ENCODE results near the gene SFMBT1. TPM values are rescaled to one million over a fixed set of nuclear protein-coding genes. Genes with fewer than 3 reads are reported as not detected.

The SFMBT1 gene
- total and polyA plus RNA-seq, 2 of the 4 experiments (the other 2 are of a cell fraction): 1.0 to 1.8 TPM

DNA sequence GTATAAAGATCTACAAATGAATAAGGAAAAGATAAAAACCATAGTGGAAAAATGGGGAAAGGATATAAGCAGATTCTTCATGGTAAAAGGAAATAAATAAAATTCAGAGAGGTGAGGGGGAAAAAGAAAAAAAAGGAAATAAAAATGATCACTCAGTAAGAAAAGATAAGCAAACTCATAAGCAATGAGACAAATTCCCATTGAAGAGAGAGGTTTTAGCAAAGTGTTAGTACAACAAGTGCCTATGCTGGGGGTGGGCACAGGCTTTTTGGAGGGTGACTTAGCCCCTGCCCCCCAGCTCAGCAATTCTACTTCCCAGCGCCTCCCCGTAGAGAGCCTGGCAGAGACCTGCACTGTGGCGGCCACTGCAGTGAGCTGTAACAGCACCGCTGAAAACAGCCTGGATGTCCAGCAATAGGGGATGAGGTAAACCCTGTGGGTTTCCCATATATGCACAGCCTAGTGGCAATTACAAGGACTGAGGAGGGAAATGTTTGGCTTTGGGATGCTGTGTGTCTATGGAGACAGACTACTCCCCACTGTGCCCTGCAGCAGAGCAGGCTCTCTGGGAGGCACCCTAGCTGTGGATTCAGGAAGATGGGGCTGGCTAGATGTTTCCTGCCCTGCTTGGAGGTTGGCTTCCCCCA lies 23.7 kb upstream of the SFMBT1 start:
- dilution Hi-C loops (cut with HindIII; ENCODE audit: low sequenced_read_pairs, unreplicated experiment) (no loop called here), intact Hi-C loops (cut with micrococcal nuclease) (no loop called here)

More for the DNA sequence above, 23.7 kb upstream of the SFMBT1 start:
- no peak overlapping the region for H2BK15ac ChIP-seq (ENCODE audit: low read depth, low read length)
- no peak overlapping the region for H3K4me2 ChIP-seq (ENCODE audit: low read depth, low read length)
- H2BK120ac ChIP-seq (ENCODE audit: low read depth, low read length): no peak overlapping the region
- no peak overlapping the region for H3K56ac ChIP-seq (ENCODE audit: extremely low read depth, insufficient read depth, low read length)
- WGBS, 2 experiments (ENCODE audit: extremely low coverage in 2 of 2, insufficient read length in 1 of 2): no CpG with 5 or more reads among the region's 4 CpGs
- BruUV-seq (replicated peaks): no TSS peak
- H4K91ac ChIP-seq (ENCODE audit: insufficient read depth, low read depth, low read length): no peak overlapping the region
- H3K14ac ChIP-seq (replicated peaks; ENCODE audit: low read depth, low read length): no peak overlapping the region
- H2BK5ac ChIP-seq (ENCODE audit: low read depth, low read length, poor library complexity, severe bottlenecking): no peak overlapping the region
- H3K27me3 ChIP-seq (ENCODE audit: control insufficient read depth, insufficient read depth, low read length): peaks cover 4% of the 10 kb centered on the region
- in situ Hi-C loops (cut with MboI; ENCODE audit: low sequenced_read_pairs): loop anchor here (10.0 kb wide), 1 partner anchor 325 kb away; no protein-coding TSS in a partner anchor
- no peak overlapping the region for H3K4me3 ChIP-seq (ENCODE audit: insufficient read depth, low read depth, low read length)
- H3K23ac ChIP-seq (ENCODE audit: low read depth, low read length): no peak overlapping the region
- ATAC-seq (ENCODE audit: low read depth) (no peak), DNase-seq (peak; percentile 12)
- H2BK20ac ChIP-seq (ENCODE audit: low read depth, low read length): no peak overlapping the region
- ChIA-PET POLR2A (ENCODE audit: unreplicated experiment) (no interaction called here), CTCF (no interaction called here)
- H3K27ac ChIP-seq (ENCODE audit: insufficient read depth, low read length): no peak overlapping the region
- no peaks in the 10 kb centered on the region for H3K9me1 ChIP-seq (ENCODE audit: insufficient read depth, low read length)
- H3K4ac ChIP-seq (ENCODE audit: low read depth, low read length): no peak overlapping the region
- no peak overlapping the region for H4K5ac ChIP-seq (ENCODE audit: low read depth, low read length)
- H2AK5ac ChIP-seq (ENCODE audit: low read depth, low read length): no peak overlapping the region
- H3K36me3 ChIP-seq (ENCODE audit: control insufficient read depth, insufficient read depth, low read length): no peaks in the 10 kb centered on the region
- H3K4me1 ChIP-seq (ENCODE audit: control insufficient read depth, insufficient read depth, low read length): peaks cover 3% of the 10 kb centered on the region; the same call in 1 of the 2 replicates
- H3K9me3 ChIP-seq (ENCODE audit: control insufficient read depth, insufficient read depth, low read length): no peaks in the 10 kb centered on the region
- H4K8ac ChIP-seq (ENCODE audit: low read depth in 2 of 2, low read length in 2 of 2): no peak overlapping the region
- H3K9ac ChIP-seq (ENCODE audit: low read depth, low read length): no peak overlapping the region
- H3K18ac ChIP-seq (ENCODE audit: low read depth, low read length): no peak overlapping the region
- H2AFZ ChIP-seq (replicated peaks; ENCODE audit: low read length, poor library complexity): no peak overlapping the region
- H3K79me1 ChIP-seq (ENCODE audit: low read depth in 1 of 2, low read length in 2 of 2): no peaks in the 10 kb centered on the region
- no peak overlapping the region for H2AK9ac ChIP-seq (replicated peaks; ENCODE audit: low read depth, low read length, poor library complexity)
- no peaks in the 10 kb centered on the region for H4K20me1 ChIP-seq (ENCODE audit: insufficient read depth, low read length)
- TF ChIP-seq MAFK (IDR thresholded peaks at IDR 0.05; ENCODE audit: low read depth, low read length) (no peak), POLR2A (IDR thresholded peaks at IDR 0.05; ENCODE audit: low read depth, low read length) (no peak), FOS (IDR thresholded peaks at IDR 0.05; ENCODE audit: low read depth, low read length) (no peak), RFX5 (IDR thresholded peaks at IDR 0.05; ENCODE audit: low read depth, low read length) (no peak), RCOR1 (IDR thresholded peaks at IDR 0.05; ENCODE audit: insufficient replicate concordance, low read length) (no peak), MXI1 (IDR thresholded peaks at IDR 0.05; ENCODE audit: borderline replicate concordance, low read depth, low read length) (no peak), SMC3 (IDR thresholded peaks at IDR 0.05; ENCODE audit: low read depth, low read length) (no peak), NFE2L2 (IDR thresholded peaks at IDR 0.05; ENCODE audit: low read depth, low read length) (no peak)
- TF ChIP-seq, protein P1, sequence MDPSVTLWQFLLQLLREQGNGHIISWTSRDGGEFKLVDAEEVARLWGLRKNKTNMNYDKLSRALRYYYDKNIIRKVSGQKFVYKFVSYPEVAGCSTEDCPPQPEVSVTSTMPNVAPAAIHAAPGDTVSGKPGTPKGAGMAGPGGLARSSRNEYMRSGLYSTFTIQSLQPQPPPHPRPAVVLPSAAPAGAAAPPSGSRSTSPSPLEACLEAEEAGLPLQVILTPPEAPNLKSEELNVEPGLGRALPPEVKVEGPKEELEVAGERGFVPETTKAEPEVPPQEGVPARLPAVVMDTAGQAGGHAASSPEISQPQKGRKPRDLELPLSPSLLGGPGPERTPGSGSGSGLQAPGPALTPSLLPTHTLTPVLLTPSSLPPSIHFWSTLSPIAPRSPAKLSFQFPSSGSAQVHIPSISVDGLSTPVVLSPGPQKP (IDR thresholded peaks at IDR 0.05; ENCODE audit: borderline replicate concordance, low read depth, low read length): no peak
- TF ChIP-seq, protein P2, sequence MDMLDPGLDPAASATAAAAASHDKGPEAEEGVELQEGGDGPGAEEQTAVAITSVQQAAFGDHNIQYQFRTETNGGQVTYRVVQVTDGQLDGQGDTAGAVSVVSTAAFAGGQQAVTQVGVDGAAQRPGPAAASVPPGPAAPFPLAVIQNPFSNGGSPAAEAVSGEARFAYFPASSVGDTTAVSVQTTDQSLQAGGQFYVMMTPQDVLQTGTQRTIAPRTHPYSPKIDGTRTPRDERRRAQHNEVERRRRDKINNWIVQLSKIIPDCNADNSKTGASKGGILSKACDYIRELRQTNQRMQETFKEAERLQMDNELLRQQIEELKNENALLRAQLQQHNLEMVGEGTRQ (IDR thresholded peaks at IDR 0.05; ENCODE audit: low read depth, low read length): no peak

Data from IMR-90 (cell line).